HG03060 (cell line): Measurements from ENCODE around the gene UBLCP1.
"Not testable (repeated sequence)": the region's sequence is repeated elsewhere in the genome, so short reads cannot be mapped to it uniquely, and the experiment has no call there.

Experiments
- ATAC-seq: cut with Tn5 transposase; IDR thresholded peaks from one replicate; pipeline ENCODE4 v1.9.1; 2021; ENCODE audit warnings: low read depth, moderate number of reproducible peaks; ENCODE audit not compliant: unreplicated experiment

Gene UBLCP1

DNA sequence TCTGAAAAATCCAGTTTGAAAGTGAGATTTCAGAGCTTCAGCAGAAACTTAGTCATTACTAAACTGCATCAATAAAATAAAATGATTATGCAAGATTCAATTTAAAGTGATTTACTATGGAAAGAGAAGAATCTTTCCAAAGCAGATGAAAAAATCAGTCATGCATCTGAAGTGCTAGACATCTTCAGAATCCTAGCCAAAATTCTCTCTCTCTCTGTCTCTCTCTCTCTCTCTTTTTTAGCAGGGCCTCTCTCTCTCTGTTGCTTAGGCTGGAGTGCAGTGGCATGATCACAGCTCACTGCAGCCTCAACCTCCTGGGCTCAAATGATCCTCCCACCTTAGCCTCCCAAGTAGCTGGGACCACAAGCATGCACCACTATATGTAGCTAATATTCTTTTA lies 18.2 kb upstream of the UBLCP1 start:
- ATAC-seq: no peak

DNA sequence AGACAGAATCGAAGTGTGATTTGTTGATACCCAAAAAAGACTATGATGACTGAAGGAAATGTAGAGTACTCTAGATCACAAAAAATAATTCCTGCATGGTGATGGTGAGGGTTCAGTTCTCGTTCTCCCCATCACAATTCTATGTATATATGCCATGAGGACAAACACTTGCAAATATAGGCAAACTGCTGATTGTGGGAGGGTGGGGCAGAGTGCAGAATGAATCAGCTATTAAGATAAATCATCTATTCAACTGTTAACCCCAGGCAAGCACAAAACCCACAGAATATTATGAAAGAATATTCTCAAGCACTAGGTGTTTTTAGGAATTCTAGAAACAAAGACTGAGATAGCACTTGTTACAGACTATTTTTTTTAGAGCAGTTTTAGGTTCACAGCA lies 13.9 kb upstream of the UBLCP1 start:
- no peak for ATAC-seq

DNA sequence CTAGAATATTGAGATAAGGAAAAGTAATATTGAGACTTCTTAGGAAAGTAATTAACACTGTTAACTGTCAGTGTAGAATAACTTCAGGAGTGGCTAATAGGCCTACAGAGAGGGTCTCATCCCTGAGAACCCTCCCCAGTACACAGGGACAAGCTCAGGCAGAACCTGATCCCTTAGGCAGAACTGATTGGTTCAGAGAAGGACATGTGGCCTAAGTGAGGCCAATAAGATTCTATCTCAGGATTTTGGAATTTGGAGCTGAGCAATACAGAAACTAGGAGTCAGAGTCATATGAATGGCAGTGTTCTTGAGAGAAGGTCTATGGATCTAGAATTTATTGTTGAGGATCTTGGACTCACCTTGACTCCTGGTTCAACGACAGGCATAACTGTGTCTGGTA lies 10.9 kb upstream of the UBLCP1 start:
- no peak for ATAC-seq

DNA sequence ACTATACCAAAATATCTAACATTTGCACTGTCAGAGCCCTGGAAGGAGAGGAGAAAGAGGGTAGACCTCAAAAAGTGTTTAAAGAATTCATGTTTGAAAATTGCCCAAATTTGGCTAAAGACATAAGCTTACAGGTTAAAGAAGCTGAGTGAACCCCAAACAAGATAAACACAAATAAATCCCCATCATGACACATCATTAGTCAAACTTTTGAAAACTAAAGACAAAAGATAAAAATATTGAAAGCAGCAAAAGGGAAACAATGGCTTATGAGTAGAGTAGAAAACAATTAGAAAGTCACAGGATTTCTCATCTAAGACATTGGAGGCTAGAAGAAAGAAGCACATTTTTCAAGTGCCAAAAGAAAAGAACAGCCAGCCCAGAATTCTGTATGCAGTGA lies 6.1 kb upstream of the UBLCP1 start:
- no peak for ATAC-seq

DNA sequence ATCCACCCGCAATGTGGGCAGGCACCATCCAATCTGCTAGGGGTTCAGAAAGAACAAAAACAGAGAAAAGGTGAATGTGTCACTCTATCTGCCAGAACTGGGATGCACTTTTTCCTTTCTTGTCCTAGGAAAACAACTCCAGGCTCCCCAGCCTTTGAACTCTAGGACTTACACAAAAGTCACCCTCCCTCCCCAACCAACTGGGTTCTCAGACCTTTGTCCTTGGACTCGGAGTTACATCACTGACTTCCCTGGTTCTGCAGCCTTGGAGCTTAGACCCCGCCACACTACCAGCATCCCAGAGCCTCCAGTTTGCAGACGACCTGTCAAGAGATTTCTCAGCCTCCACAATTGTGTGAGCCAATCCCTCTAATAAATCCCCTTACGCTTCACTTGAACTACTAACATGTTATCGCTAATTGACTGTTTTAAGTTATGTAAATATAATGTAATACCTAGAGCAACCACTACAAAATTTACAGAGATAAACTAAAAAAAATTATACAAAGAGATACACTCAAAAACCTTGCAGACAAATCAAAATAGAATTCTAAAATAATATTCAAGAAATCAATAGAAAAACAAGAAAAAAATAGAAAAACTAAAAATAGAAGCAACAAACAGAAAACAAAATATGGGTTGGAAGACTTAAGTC lies 5.3 kb upstream of the UBLCP1 start:
- no peak for ATAC-seq

DNA sequence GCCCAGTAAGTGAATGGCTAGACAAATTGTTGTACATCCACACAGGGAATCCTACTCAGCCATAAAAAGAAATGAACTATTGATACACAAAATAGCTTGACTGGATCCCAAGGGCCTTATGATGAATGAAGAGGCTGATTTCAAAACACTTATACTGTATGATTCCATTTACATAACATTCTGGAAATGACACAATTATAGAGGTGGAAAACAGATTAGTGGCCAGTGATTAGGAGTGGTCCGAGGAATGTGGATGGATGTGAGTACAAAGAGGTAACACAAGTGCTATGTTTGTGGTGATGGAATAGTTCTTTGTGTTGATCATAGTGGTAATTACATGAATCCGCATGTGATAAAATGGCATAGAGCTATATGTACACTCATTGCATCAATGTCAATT lies 4.7 kb upstream of the UBLCP1 start:
- ATAC-seq: no peak

DNA sequence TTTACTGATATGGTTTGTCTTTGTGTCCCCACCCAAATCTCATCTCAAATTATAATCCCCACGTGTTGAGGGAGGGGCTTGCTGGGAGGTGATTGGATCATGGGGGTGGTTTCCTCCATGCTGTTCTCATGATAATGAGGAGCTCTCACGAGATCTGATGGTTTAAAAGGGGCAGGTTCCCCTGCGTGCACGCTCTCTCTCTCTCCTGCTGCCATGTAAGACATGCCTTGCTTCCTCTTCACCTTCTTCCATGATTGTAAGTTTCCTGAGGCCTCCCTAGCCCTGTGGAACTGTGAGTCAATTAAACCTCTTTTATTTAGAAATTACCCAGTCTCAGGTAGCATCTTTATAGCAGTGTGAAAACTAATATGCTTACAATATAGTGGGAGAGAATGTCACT lies 2.9 kb upstream of the UBLCP1 start:
- ATAC-seq: not testable (repeated sequence)

DNA sequence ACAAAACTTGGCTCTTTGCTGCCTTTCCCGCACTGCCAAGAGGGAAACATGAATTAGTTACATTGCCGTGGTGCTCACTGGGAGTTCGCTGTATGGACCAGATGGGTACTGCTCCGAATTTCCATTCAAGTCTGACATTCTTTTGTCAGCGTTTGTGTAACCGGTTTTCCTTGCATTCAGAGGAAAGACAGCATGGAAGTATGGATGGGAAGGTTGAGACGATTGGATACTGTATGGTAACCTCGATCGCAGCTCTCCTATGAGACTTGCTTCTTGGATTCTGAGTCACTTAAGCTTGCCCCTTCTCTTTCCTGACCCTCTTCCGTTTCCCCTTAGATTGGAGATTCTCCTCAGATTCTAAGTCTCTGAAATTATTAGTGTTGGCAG lies 625 bp upstream of the UBLCP1 start:
- no peak for ATAC-seq

DNA sequence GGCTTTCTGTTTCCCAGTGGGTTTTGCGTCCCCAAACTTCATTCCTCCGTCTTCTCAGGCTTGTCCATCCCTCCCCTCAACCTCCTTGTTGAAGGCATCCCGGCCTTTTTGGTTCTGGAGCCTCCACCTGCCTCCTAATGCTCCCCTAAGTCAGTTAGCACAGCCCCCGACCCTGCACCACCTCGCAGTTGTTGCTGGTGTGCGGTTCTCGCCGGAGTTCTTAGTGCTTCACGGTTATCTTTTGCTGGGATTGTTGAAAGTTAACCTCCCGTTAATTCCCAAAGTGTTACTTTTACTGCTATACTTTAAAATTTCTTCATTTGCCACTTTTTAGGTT lies 447 bp downstream of the UBLCP1 start:
- ATAC-seq: no peak

DNA sequence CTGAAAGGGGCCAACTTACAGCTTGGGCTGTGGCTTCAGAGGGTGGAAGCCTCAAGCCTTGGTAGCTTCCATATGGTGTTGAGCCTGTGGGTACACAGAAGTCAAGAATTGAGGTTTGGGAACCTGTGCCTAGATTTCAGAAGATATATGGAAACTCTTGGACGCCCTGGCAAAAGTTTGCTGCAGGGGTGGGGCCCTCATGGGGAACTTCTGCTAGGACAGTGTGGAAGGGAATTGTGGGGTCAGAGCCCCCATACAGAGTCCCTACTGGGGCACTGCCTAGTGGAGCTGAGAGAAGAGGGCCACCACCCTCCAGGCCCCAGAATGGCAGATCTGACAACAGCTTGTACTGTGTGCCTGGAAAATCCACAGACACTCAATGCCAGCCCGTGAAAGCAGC lies 3.7 kb downstream of the UBLCP1 start:
- ATAC-seq: not testable (repeated sequence)

DNA sequence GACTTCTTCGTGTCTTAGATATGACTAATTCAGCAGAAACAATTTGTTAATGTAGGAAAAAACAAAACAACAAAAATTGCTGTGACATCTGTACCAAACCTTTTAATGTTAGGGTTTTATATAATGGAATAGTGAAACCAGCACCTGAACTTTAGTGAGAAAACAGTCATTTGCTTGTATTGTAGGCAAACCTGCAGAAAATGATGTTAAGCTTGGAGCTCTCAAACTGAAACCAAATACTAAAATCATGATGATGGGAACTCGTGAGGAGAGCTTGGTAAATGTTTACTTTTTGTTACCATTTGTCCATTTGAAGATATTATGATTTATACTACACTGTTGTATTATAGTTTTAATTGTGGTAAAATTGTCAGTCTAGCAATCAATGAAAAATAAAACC lies 6.6 kb downstream of the UBLCP1 start:
- no peak for ATAC-seq

DNA sequence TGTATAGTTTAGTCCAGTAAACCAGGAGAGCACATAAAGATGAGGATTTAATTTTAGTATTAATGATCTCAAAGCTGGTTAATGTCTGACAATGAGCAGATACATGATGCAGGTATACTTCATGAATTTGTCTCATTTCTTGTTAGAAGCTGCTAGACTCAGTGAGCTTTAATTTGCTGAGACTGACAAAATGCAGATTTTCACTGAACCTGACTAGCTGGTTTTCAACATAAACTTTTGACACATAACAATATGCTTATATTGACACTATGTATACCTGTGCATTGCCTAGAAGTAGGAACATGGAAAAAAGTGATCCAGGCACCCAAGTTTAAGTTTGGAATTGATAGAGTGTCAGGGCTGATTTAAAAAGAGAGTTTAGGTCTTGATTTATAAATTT lies 10.8 kb downstream of the UBLCP1 start:
- no peak for ATAC-seq

DNA sequence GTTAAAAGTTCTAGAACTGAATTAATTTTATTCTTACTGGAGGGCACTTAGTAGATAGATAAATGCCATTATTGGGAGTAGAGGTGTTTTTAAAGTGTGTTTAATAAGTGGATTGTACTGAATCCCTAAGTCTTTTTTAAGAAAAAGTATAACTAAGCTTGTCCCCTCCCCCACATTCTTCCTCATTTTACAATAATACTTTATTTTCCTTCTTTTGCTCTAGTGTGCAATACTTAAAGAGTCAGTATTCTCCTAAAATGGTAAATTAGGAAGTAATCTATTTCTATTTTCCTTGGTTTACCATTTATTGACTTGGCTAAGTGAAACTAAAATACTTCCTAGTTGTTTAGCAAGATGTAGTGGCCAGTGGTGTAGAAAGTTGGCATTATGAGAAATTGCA lies 11.6 kb downstream of the UBLCP1 start:
- ATAC-seq: no peak

DNA sequence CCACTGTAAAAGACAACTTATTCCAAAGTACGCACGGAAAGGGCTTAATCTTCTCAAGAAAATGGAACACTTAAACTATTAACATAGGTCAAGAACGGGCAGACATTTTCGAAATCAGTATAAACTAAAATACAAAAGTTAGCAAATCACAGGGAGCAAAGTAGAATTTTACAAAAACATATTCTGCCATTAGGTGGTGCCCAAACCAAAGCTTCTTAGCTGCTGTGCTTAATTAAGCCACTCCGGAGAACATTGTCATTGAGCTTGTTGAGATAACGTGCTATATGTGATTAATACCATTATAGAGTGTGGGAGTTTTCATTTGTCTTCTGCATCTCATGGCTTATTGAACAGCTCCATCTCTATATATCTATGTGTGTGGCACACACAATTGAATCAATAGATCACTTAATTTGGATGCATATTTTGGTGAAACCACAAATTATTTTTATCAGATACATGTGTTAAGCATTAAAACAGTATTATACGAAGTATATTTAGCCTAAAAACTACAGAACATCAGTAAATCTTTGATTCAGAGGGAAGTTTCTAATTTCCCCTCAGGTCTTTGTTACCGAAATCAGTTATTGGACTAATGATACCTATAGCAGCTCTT lies 23.4 kb downstream of the UBLCP1 start:
- ATAC-seq: no peak

DNA sequence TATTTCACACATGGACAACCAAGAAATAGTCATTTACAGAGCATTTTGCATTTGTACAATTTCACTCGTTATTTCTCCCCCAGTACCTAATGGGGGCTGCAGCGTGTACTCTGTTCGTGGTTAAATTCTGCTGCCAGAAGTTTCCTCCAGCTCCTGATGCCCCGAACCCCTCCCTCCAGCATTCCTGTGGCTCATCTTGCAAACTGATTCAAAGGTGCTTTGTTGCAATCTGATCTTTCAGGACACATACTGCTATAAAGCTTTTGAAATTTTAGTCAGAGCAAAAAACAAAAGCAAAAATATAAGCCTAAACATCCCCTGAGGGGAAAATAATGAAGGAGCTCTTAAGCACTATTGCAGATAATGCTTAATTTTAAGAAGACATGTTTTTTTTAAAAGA lies 27.7 kb downstream of the UBLCP1 start:
- no peak for ATAC-seq

DNA sequence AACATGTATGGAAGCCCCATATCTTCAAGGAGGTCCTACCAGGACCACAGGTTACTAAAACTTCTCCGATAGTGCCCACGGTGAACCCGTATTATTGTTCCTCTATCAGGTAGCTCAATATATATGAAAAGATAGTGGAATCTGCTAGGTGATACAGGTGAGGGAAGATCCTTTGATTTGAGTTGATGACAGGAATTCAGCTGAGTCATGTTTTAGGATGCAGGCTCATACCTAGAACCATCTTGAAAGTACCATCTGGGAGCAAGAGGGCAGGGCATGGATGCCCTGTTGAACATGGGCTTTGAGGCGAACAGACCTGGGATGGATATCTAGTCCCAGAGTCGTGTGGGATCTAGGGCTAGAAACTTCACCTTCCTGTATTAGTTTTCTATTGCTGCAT lies 31.8 kb downstream of the UBLCP1 start:
- no peak for ATAC-seq

DNA sequence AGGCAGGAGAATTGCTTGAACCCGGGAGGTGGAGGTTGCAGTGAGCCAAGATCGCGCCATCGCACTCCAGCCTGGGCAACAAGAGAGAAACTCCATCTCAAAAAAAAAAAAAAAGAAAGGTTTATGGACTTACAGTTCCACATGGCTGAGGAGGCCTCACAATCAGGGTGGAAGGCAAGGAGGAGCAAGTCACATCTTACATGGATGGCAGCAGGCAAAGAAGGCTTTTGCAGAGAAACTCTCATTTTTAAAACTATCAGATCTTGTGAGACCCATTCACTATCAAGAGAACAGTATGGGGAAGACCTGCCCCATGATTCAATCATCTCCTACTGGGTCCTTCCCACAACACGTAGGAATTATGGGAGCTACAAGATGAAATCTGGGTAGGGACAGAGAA lies 34.2 kb downstream of the UBLCP1 start:
- not testable (repeated sequence) for ATAC-seq

DNA sequence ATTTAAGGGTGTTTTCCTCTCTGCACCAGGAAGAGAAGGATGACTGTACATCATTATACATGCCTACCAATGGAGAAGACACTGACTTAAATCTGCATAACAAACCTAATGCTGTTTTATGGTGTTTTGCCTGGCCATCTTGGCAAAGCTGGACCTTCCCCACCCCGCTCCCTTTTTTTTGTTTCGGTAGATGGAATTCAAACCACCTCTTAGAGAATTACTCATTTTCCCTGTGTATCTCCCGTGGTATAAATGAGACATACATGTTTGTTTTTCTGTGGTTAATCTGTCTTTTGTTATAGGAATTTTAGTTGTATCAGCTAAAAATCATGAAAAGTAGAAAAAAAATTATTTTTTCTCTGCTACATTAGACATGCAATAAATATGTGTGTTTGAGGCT lies 38.4 kb downstream of the UBLCP1 start:
- ATAC-seq: no peak

DNA sequence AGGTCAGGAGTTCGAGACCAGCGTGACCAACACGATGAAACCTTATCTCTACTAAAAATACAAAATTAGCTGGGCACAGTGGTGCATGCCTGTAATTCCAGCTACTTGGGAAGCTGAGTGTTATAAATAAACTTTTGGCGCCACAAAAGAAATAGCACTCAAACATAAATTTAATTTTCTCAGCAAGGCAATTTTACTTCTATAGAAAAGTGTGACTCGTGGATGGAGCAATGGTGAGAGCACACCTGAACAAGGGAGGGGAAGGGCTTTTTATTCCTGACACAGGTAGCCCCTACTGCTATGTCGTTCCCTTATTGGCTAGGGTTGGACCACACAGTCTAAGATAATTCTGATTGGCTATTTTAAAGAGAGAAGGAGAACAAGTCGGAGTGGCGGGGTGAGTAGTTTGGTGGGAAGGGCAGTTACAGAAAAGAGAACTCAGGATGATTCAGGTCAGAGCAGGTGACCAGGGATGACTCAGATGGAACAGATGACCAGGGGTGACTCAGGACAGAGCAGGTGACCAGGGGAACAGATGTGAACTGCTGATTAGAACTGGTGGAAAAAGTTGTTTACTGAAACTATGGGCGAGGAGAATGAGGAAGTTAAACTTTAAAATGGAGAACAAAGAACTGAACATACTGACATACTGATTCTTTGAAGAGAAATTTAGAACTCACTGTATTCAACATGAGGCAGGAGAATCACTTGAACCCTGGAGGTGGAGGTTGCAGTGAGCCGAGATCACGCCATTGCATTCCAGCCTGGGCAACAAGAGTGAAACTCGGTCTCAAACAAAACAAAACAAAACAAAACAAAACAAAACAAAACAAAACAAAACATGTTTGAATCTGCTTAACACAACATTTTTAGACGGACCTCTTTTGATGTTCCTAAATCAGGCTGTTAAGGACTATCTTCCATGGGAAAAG lies 39.1 kb downstream of the UBLCP1 start:
- not testable (repeated sequence) for ATAC-seq

DNA sequence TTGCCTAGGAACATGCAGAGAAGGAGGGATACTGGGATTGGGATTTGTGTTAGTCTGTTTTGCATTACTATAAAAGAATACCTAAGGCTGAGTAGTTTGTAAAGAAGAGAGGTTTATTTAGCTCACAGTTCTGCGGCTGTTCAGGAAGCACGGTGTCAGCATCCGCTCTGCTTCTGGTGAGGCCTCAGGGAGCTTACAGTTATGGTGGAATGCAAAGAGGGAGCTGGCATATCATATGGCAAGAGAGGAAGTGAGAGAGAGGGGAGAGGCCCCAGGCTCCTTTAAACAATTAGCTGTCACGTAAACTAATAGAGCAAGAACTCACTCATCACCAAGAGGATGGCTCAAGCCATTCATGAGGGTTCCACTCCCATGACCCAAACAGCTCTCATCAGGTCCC lies 40.2 kb downstream of the UBLCP1 start:
- ATAC-seq: no peak

DNA sequence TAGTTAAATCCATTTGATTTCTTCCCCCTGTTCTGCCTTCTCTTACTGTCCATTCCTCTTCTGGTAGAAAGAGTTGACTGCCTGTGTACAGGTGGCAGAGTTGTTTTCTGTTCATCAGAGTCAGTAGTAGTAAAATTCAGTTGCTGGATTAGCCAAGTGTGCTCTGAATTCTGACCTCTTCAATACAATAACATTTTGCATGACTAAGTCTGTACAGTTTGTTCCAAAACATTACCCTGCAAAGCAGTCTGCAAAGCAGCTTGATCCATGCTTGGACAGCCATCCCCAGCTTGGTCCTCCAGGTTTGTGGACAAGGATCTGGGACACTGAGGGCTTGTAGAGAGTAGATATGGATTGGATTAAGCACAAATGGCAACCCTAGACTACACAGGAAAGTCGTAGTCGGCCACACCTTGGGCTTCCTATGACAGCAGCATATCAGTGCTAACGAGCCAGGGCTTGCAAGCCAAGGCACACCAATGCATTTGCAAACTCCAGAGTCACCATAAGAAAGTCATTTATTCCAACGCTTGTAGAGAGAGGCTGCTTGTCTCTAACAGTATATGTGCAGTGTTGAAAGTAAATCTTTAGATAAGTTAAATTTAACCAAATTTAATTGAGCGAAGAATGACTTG lies 42.0 kb downstream of the UBLCP1 start:
- ATAC-seq: no peak
